Activated naive CD4-positive, alpha-beta T cell treated with anti-CD3 and anti-CD28 coated beads, Interleukin-2, amount 10 ng/mL, durations not matched to agents 7 days and 5 days (primary cell): ENCODE data around the gene KRT16.

Experiments used
- CTCF ChIA-PET: fragments of 350-600 bp; sonication (Branson Sonifier 250); formaldehyde crosslinking; loops from one replicate; lab custom pipeline; 2021; ENCODE audit warnings: antibody characterized with exemption; lab: Charles Lee
- DNase-seq: peaks from one replicate; pipeline ENCODE4 v3.0.0-alpha.2; 2020
- H3K27ac Mint-ChIP-seq: one replicate; pipeline ENCODE4 v1.8.0; 2021; ENCODE audit warnings: mild to moderate bottlenecking, moderate library complexity, mixed read lengths
- H3K27me3 Mint-ChIP-seq: one replicate; pipeline ENCODE4 v1.8.0; 2021; ENCODE audit warnings: mild to moderate bottlenecking, mixed read lengths
- H3K36me3 Mint-ChIP-seq: one replicate; pipeline ENCODE4 v1.8.0; 2021; ENCODE audit warnings: mixed read lengths
- H3K4me1 Mint-ChIP-seq: one replicate; pipeline ENCODE4 v1.8.0; 2021; ENCODE audit warnings: mixed read lengths
- H3K4me3 Mint-ChIP-seq: one replicate; pipeline ENCODE4 v1.8.0; 2021; ENCODE audit warnings: mild to moderate bottlenecking, moderate library complexity, mixed read lengths
- H3K9me3 Mint-ChIP-seq: one replicate; pipeline ENCODE4 v1.8.0; 2021; ENCODE audit warnings: mixed read lengths

The KRT16 gene

GRCh38 chr17:41563607-41564170 is 48.9 kb downstream of the KRT16 start:
- Mint-ChIP-seq H3K27me3 (peaks cover 57% of the 10 kb centered on the region), H3K9me3 (peaks cover 19% of the 10 kb centered on the region), H3K36me3 (peaks cover 4% of the 10 kb centered on the region), H3K27ac (no peak overlapping the region), H3K4me1 (peaks cover 8% of the 10 kb centered on the region), H3K4me3 (no peak overlapping the region)
- CTCF ChIA-PET = interaction anchor here (1.7 kb wide), 1 partner anchor 14 kb away, joined by 4 read pairs; no protein-coding TSS in a partner anchor
- DNase-seq = no peak

- CTCF ChIA-PET = interaction anchor here (4.7 kb wide), 1 partner anchor 12 kb away, joined by 33 read pairs; no protein-coding TSS in a partner anchor
- peaks cover 58% of the 10 kb centered on the region for H3K27me3 Mint-ChIP-seq
These were observed 51.0 kb downstream of the KRT16 start for GRCh38 chr17:41561554-41561953.

More at GRCh38 chr17:41561554-41561953, 51.0 kb downstream of the KRT16 start:
- no peak overlapping the region for H3K27ac Mint-ChIP-seq
- H3K4me3 Mint-ChIP-seq = no peak overlapping the region
- no peaks in the 10 kb centered on the region for H3K36me3 Mint-ChIP-seq
- peaks cover 2% of the 10 kb centered on the region for H3K9me3 Mint-ChIP-seq
- no peaks in the 10 kb centered on the region for H3K4me1 Mint-ChIP-seq
- DNase-seq = no peak
